ENCODE results near the gene CYP2A6. TPM values are rescaled to one million over a fixed set of nuclear protein-coding genes. Genes with fewer than 3 reads are reported as not detected.

CYP2A6 gene
- total and polyA plus RNA-seq, 12 donors, result 0.11 to 2.1 (median 0.57) TPM; not detected in 1

- intact Hi-C loops (cut with DNase I), result loop anchor here in 1 of 2 donors (5.0 kb wide), 1 partner anchor 145 kb away; no protein-coding TSS in a partner anchor
These were observed 42.9 kb downstream of the CYP2A6 start for GRCh38 chr19:40807147-40808020.

DNA sequence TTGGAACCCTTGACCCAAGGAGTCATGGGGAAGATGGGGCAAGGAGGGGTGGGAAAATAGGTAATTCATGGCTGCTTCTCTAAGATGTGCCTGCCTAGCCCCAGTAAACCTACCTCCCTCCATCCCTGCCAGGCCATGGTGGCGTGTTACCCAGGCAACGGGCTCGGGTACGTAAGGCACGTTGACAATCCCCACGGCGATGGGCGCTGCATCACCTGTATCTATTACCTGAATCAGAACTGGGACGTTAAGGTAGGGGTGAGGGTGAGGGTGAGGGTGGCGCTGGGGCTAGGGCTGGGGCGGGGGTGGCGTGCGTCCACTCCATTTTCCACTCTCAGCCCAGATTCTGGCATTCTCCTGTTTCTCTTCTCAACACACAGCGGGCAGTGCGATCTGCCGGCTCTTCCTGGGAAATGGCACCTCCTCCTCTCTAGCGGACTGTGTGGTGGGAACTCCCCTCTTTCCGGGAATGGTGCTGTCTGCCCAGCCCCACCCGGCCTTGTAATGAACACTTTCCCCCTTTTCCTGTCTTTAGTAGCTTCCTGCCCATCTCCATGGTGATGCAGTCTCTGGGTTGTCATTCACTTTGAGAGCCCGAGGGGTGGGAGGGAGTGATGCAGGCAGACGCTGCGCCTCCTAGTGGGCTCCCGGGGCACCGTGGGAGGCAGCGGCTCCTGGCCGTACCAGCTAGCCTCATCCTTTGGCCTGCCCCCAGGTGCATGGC, 43.7 kb downstream of the CYP2A6 start:
- peaks cover 39 to 74% of the 10 kb centered on the region in 2 donors for H3K4me1 ChIP-seq (replicated peaks in 1 of 2)

More at GRCh38 chr19:40807147-40808020, 42.9 kb downstream of the CYP2A6 start:
- Histone ChIP-seq H3K9me3 (replicated peaks in 1 of 3) (no peaks in the 10 kb centered on the region), H3K27me3 (no peaks in the 10 kb centered on the region), H3K36me3 (replicated peaks in 1 of 2) (peaks cover 0 to 30% of the 10 kb centered on the region in 2 donors), H3K4me1 (replicated peaks in 1 of 2) (peaks cover 35 to 73% of the 10 kb centered on the region in 2 donors), H3K4me3 (no peak overlapping the region), H3K27ac (peak overlapping the region in 3 of 5 donors; percentile 46 to 94 (median 90))
- WGBS, 4 donors, result 71 to 78% (median 75%) methylated on average over 14 to 18 of the region's 18 CpGs
- DNase-seq, result no peak
- TF ChIP-seq, protein P1, sequence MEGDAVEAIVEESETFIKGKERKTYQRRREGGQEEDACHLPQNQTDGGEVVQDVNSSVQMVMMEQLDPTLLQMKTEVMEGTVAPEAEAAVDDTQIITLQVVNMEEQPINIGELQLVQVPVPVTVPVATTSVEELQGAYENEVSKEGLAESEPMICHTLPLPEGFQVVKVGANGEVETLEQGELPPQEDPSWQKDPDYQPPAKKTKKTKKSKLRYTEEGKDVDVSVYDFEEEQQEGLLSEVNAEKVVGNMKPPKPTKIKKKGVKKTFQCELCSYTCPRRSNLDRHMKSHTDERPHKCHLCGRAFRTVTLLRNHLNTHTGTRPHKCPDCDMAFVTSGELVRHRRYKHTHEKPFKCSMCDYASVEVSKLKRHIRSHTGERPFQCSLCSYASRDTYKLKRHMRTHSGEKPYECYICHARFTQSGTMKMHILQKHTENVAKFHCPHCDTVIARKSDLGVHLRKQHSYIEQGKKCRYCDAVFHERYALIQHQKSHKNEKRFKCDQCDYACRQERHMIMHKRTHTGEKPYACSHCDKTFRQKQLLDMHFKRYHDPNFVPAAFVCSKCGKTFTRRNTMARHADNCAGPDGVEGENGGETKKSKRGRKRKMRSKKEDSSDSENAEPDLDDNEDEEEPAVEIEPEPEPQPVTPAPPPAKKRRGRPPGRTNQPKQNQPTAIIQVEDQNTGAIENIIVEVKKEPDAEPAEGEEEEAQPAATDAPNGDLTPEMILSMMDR (IDR thresholded peaks at IDR 0.05), result peak in 5 of 6 experiments; percentile 0 to 17 (median 9)
- TF ChIP-seq POLR2A (IDR thresholded peaks at IDR 0.05), result no peak

GRCh38 chr19:40805258-40805868, 44.9 kb downstream of the CYP2A6 start:
- Histone ChIP-seq H3K9me3 (replicated peaks in 1 of 3) (no peaks in the 10 kb centered on the region), H3K27ac (peak overlapping the region in 2 of 5 donors; percentile 90 to 94), H3K36me3 (replicated peaks in 1 of 2) (peaks cover 0 to 40% of the 10 kb centered on the region in 2 donors), H3K27me3 (no peaks in the 10 kb centered on the region), H3K4me1 (replicated peaks in 1 of 2) (peaks cover 45 to 82% of the 10 kb centered on the region in 2 donors), H3K4me3 (no peak overlapping the region)
- 61 to 100% (median 74%) methylated on average over 1 to 2 of the region's 2 CpGs for WGBS, 4 donors
- intact Hi-C loops (cut with DNase I), result loop anchor here in 1 of 2 donors (5.0 kb wide), 1 partner anchor 143 kb away; no protein-coding TSS in a partner anchor
- TF ChIP-seq POLR2A (IDR thresholded peaks at IDR 0.05), result no peak
- TF ChIP-seq, protein P1 (IDR thresholded peaks at IDR 0.05), result peak in 1 of 6 experiments; percentile 1
- DNase-seq, result peak in 5 of 7 donors; percentile 67 to 80 (median 78)

More for the DNA sequence above, 43.7 kb downstream of the CYP2A6 start:
- intact Hi-C loops (cut with DNase I), result loop anchor here in 1 of 2 donors (5.0 kb wide), 1 partner anchor 144 kb away; no protein-coding TSS in a partner anchor
- WGBS, 4 donors, result 38 to 52% (median 47%) methylated on average over 9 to 26 of the region's 26 CpGs
- Histone ChIP-seq H3K27me3 (no peaks in the 10 kb centered on the region), H3K27ac (peak overlapping the region in 4 of 5 donors; percentile 22 to 94 (median 68)), H3K9me3 (replicated peaks in 1 of 3) (no peaks in the 10 kb centered on the region), H3K36me3 (replicated peaks in 1 of 2) (peaks cover 0 to 30% of the 10 kb centered on the region in 2 donors), H3K4me3 (no peak overlapping the region)
- peak; percentile 68 to 94 (median 77) for DNase-seq
- TF ChIP-seq POLR2A (IDR thresholded peaks at IDR 0.05), result no peak
- TF ChIP-seq, protein P1 (IDR thresholded peaks at IDR 0.05), result peak; percentile 23 to 76 (median 66)

Measured in adrenal gland (tissue), 12 donors.